Mesenchymal stem cell (in vitro differentiated cells and primary cell): ENCODE measurements around the gene CMTM7.

ENCODE experiments used
- DNase-seq: peaks from one replicate; pipeline ENCODE4 v3.0.0-alpha.2; 2013
- H2AFZ ChIP-seq: one replicate; pipeline ENCODE4 v1.6.1; 2013; ENCODE audit warnings: low read depth, mild to moderate bottlenecking, control low read depth, inconsistent platforms, low read length, moderate library complexity
- H2AK5ac ChIP-seq: 2 replicates; pipeline ENCODE4 v1.6.1; 2013; ENCODE audit warnings: low read length, moderate library complexity, mild to moderate bottlenecking, inconsistent platforms; ENCODE audit not compliant: severe bottlenecking
- H2BK120ac ChIP-seq: one replicate; pipeline ENCODE4 v1.6.1; 2013; ENCODE audit warnings: low read depth, mild to moderate bottlenecking, inconsistent platforms, low read length, moderate library complexity
- H2BK12ac ChIP-seq, 2 experiments: one replicate each; pipeline ENCODE4 v1.6.1; 2013; ENCODE audit warnings: inconsistent platforms in 2 of 2, low read length in 2 of 2, mild to moderate bottlenecking in 2 of 2, moderate library complexity in 2 of 2, control low read depth in 1 of 2
- H2BK15ac ChIP-seq: one replicate; pipeline ENCODE4 v1.6.1; 2013; ENCODE audit warnings: mild to moderate bottlenecking, low read depth, inconsistent platforms; ENCODE audit not compliant: poor library complexity, severe bottlenecking
- H2BK5ac ChIP-seq: 2 replicates; pipeline ENCODE4 v1.6.1; 2013; ENCODE audit warnings: low read depth, mild to moderate bottlenecking, low read length, control low read depth, inconsistent platforms; ENCODE audit not compliant: poor library complexity, severe bottlenecking
- H3K14ac ChIP-seq, 2 experiments: one replicate each; pipeline ENCODE4 v1.6.1; 2013; ENCODE audit warnings: inconsistent platforms in 2 of 2, low read length in 2 of 2, control low read depth in 1 of 2, mild to moderate bottlenecking in 1 of 2, moderate library complexity in 1 of 2
- H3K18ac ChIP-seq, 2 experiments: one replicate each; pipeline ENCODE4 v1.6.1; 2013; ENCODE audit warnings: inconsistent platforms in 2 of 2, low read length in 2 of 2, control low read depth in 1 of 2, low read depth in 1 of 2, mild to moderate bottlenecking in 1 of 2
- H3K23ac ChIP-seq, 2 experiments: one replicate each; pipeline ENCODE4 v1.6.1; 2013; ENCODE audit warnings: inconsistent platforms in 2 of 2, low read length in 2 of 2, mild to moderate bottlenecking in 2 of 2, moderate library complexity in 2 of 2, control low read depth in 1 of 2
- H3K27ac ChIP-seq: 2 replicates; pipeline ENCODE4 v1.5.1; 2013; ENCODE audit warnings: mild to moderate bottlenecking, moderate library complexity, low read length, control low read depth, inconsistent platforms; ENCODE audit not compliant: poor library complexity, severe bottlenecking
- H3K27me3 ChIP-seq, 2 experiments: 2 replicates each; pipeline versions ENCODE4 v1.6.1 to v1.7.0; 2013; ENCODE audit warnings: low read length in 2 of 2, mild to moderate bottlenecking in 2 of 2, moderate library complexity in 2 of 2, control low read depth in 1 of 2, inconsistent platforms in 1 of 2; ENCODE audit not compliant: control insufficient read depth in 1 of 2, insufficient read depth in 1 of 2
- H3K36me3 ChIP-seq, 2 experiments: 2 replicates each; pipeline versions ENCODE4 v1.6.1 to v1.7.0; 2013; ENCODE audit warnings: low read length in 2 of 2, control low read depth in 1 of 2, inconsistent platforms in 1 of 2, low read depth in 1 of 2, mild to moderate bottlenecking in 1 of 2; ENCODE audit not compliant: insufficient read depth in 2 of 2, control insufficient read depth in 1 of 2
- H3K4ac ChIP-seq, 2 experiments: one replicate each; pipeline ENCODE4 v1.6.1; 2013; ENCODE audit warnings: inconsistent platforms in 2 of 2, low read length in 2 of 2, mild to moderate bottlenecking in 2 of 2, moderate library complexity in 2 of 2, control low read depth in 1 of 2, low read depth in 1 of 2
- H3K4me1 ChIP-seq: 2 replicates; pipeline ENCODE4 v1.6.1; 2013; ENCODE audit warnings: low read depth, low read length, control low read depth; ENCODE audit not compliant: control insufficient read depth, insufficient read depth
- H3K4me2 ChIP-seq: 2 replicates; pipeline ENCODE4 v1.6.1; 2013; ENCODE audit warnings: low read length, mild to moderate bottlenecking, inconsistent platforms; ENCODE audit not compliant: poor library complexity, severe bottlenecking
- H3K4me3 ChIP-seq, 2 experiments: 2 replicates each; pipeline versions ENCODE4 v1.5.1 to v1.7.0; 2013; ENCODE audit warnings: low read length in 2 of 2, mild to moderate bottlenecking in 2 of 2, control low read depth in 1 of 2, low read depth in 1 of 2; ENCODE audit not compliant: insufficient read depth in 1 of 2
- H3K79me1 ChIP-seq: replicated peaks from 2 replicates; pipeline ENCODE4 v1.6.1; 2013; ENCODE audit warnings: mild to moderate bottlenecking, control low read depth, low read length, inconsistent platforms; ENCODE audit not compliant: poor library complexity, severe bottlenecking
- H3K9ac ChIP-seq: 2 replicates; pipeline ENCODE4 v1.7.0; 2013; ENCODE audit warnings: mild to moderate bottlenecking, low read length, moderate library complexity
- H3K9me3 ChIP-seq: 2 replicates; pipeline ENCODE4 v1.7.0; 2013; ENCODE audit warnings: mild to moderate bottlenecking, low read length; ENCODE audit not compliant: control insufficient read depth
- H4K8ac ChIP-seq: one replicate; pipeline ENCODE4 v1.6.1; 2013; ENCODE audit warnings: inconsistent platforms, mild to moderate bottlenecking, low read length, moderate library complexity
- H4K91ac ChIP-seq: one replicate; pipeline ENCODE4 v1.6.1; 2013; ENCODE audit warnings: mild to moderate bottlenecking, low read length, inconsistent platforms
- WGBS: methylation state at CpG from one replicate; pipeline ENCODE4 v1.1.7; 2013; ENCODE audit warnings: mixed read lengths; 5-methylcytosine and 5-hydroxymethylcytosine counted together

The CMTM7 gene

GRCh38 chr3:32495609-32496008, 104.0 kb downstream of the CMTM7 start:
- Histone ChIP-seq H2BK15ac (no peak overlapping the region), H4K8ac (no peak overlapping the region), H2BK5ac (no peak overlapping the region), H3K18ac (no peak overlapping the region), H2BK12ac (no peak overlapping the region), H3K4me3 (no peak overlapping the region), H3K79me1 (peaks cover 15% of the 10 kb centered on the region), H4K91ac (no peak overlapping the region), H3K4me1 (peaks cover 2% of the 10 kb centered on the region), H3K14ac (no peak overlapping the region), H3K36me3 (peaks cover 0 to 23% of the 10 kb centered on the region in 2 experiments), H2AK5ac (no peak overlapping the region), H3K4me2 (no peak overlapping the region), H3K4ac (no peak overlapping the region), H3K23ac (no peak overlapping the region), H3K9ac (no peak overlapping the region), H3K27me3 (no peaks in the 10 kb centered on the region), H3K27ac (no peak overlapping the region), H2BK120ac (no peak overlapping the region), H2AFZ (no peak overlapping the region), H3K9me3 (no peaks in the 10 kb centered on the region)
- DNase-seq, result no peak
- WGBS, result 75% methylated on average over 2 of the region's 2 CpGs

- Histone ChIP-seq H2BK15ac (no peak overlapping the region), H3K27ac (no peak overlapping the region), H4K91ac (no peak overlapping the region), H3K18ac (no peak overlapping the region), H3K4me2 (no peak overlapping the region), H3K4me3 (no peak overlapping the region), H3K9ac (no peak overlapping the region), H2AK5ac (no peak overlapping the region), H2BK120ac (no peak overlapping the region), H2BK12ac (no peak overlapping the region), H3K27me3 (no peaks in the 10 kb centered on the region), H3K9me3 (no peaks in the 10 kb centered on the region), H3K36me3 (peaks cover 0 to 11% of the 10 kb centered on the region in 2 experiments), H2AFZ (no peak overlapping the region), H3K14ac (no peak overlapping the region), H2BK5ac (no peak overlapping the region), H3K79me1 (peaks cover 15% of the 10 kb centered on the region), H3K23ac (no peak overlapping the region), H3K4ac (no peak overlapping the region), H4K8ac (no peak overlapping the region), H3K4me1 (peaks cover 5% of the 10 kb centered on the region)
- no CpG with 5 or more reads among the region's 3 CpGs for WGBS
- DNase-seq, result no peak
Measured at GRCh38 chr3:32498252-32498651, 106.6 kb downstream of the CMTM7 start.

- H3K9me3 ChIP-seq, result no peaks in the 10 kb centered on the region
- H2BK15ac ChIP-seq, result no peak overlapping the region
- no peak for DNase-seq
- no peak overlapping the region for H2AK5ac ChIP-seq
- WGBS, result 100% methylated on average over 2 of the region's 3 CpGs
- no peak overlapping the region for H4K8ac ChIP-seq
- no peak overlapping the region for H3K4me3 ChIP-seq
- no peak overlapping the region for H3K14ac ChIP-seq
- no peak overlapping the region for H3K4ac ChIP-seq
- no peak overlapping the region for H2AFZ ChIP-seq
- peaks cover 10% of the 10 kb centered on the region for H3K79me1 ChIP-seq
- peaks cover 5% of the 10 kb centered on the region for H3K4me1 ChIP-seq
- H3K23ac ChIP-seq, result no peak overlapping the region
- no peak overlapping the region for H3K9ac ChIP-seq
- H3K27ac ChIP-seq, result no peak overlapping the region
- H3K4me2 ChIP-seq, result no peak overlapping the region
- H3K27me3 ChIP-seq, result no peaks in the 10 kb centered on the region
- H3K36me3 ChIP-seq, result peaks cover 0 to 11% of the 10 kb centered on the region in 2 experiments
- H2BK5ac ChIP-seq, result no peak overlapping the region
- no peak overlapping the region for H2BK120ac ChIP-seq
- H2BK12ac ChIP-seq, result no peak overlapping the region
- no peak overlapping the region for H3K18ac ChIP-seq
- no peak overlapping the region for H4K91ac ChIP-seq
Measured at GRCh38 chr3:32498992-32499391, 107.3 kb downstream of the CMTM7 start.

GRCh38 chr3:32499585-32499984, 107.9 kb downstream of the CMTM7 start:
- Histone ChIP-seq H2AK5ac (no peak overlapping the region), H3K27me3 (no peaks in the 10 kb centered on the region), H3K4ac (no peak overlapping the region), H3K23ac (no peak overlapping the region), H2BK15ac (no peak overlapping the region), H3K4me3 (no peak overlapping the region), H3K9me3 (no peaks in the 10 kb centered on the region), H3K79me1 (peaks cover 10% of the 10 kb centered on the region), H2AFZ (no peak overlapping the region), H3K4me1 (peaks cover 5% of the 10 kb centered on the region), H2BK120ac (no peak overlapping the region), H2BK5ac (no peak overlapping the region), H3K27ac (no peak overlapping the region), H3K9ac (no peak overlapping the region), H3K18ac (no peak overlapping the region), H4K91ac (no peak overlapping the region), H2BK12ac (no peak overlapping the region), H3K36me3 (peaks cover 0 to 11% of the 10 kb centered on the region in 2 experiments), H3K4me2 (no peak overlapping the region), H4K8ac (no peak overlapping the region), H3K14ac (no peak overlapping the region)
- 100% methylated on average over 1 of the region's 2 CpGs for WGBS
- no peak for DNase-seq
